ENCODE results near the gene TLK2.

- TF ChIP-seq, protein P1, sequence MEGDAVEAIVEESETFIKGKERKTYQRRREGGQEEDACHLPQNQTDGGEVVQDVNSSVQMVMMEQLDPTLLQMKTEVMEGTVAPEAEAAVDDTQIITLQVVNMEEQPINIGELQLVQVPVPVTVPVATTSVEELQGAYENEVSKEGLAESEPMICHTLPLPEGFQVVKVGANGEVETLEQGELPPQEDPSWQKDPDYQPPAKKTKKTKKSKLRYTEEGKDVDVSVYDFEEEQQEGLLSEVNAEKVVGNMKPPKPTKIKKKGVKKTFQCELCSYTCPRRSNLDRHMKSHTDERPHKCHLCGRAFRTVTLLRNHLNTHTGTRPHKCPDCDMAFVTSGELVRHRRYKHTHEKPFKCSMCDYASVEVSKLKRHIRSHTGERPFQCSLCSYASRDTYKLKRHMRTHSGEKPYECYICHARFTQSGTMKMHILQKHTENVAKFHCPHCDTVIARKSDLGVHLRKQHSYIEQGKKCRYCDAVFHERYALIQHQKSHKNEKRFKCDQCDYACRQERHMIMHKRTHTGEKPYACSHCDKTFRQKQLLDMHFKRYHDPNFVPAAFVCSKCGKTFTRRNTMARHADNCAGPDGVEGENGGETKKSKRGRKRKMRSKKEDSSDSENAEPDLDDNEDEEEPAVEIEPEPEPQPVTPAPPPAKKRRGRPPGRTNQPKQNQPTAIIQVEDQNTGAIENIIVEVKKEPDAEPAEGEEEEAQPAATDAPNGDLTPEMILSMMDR (IDR thresholded peaks at IDR 0.05), result no peak
- TF ChIP-seq POLR2A (IDR thresholded peaks at IDR 0.05) (no peak), POLR2AphosphoS5 (IDR thresholded peaks at IDR 0.05) (no peak)
These were observed 103.1 kb downstream of the TLK2 start for GRCh38 chr17:62581764-62582163.
